ENCODE results near the gene PARD3. TPM values are rescaled to one million over a fixed set of nuclear protein-coding genes. Genes with fewer than 3 reads are reported as not detected.
"Not testable (repeated sequence)": the region's sequence is repeated elsewhere in the genome, so short reads cannot be mapped to it uniquely, and the experiment has no call there.

Gene PARD3
- total RNA-seq, 4 donors from 2014 or later, result 39.2 to 124 (median 48.0) TPM

- Histone ChIP-seq H3K27me3 (no peaks in the 10 kb centered on the region), H3K27ac (no peak overlapping the region), H3K9me3 (no peaks in the 10 kb centered on the region), H3K4me1 (peaks cover 0 to 23% (median 0%) of the 10 kb centered on the region in 4 donors), H3K36me3 (no peaks in the 10 kb centered on the region), H3K4me3 (no peak overlapping the region)
- TF ChIP-seq CTCF (IDR thresholded peaks at IDR 0.05), result no peak
- no peak for DNase-seq
Measured at GRCh38 chr10:34753014-34753757, 61.9 kb downstream of the PARD3 start.

GRCh38 chr10:34751272-34751671, 63.8 kb downstream of the PARD3 start:
- peaks cover 0 to 8% (median 0%) of the 10 kb centered on the region in 4 donors for H3K4me1 ChIP-seq
- H3K27me3 ChIP-seq, result no peaks in the 10 kb centered on the region
- no peaks in the 10 kb centered on the region for H3K36me3 ChIP-seq
- H3K4me3 ChIP-seq, result no peak overlapping the region
- no peak overlapping the region for H3K27ac ChIP-seq
- DNase-seq, result no peak
- no peaks in the 10 kb centered on the region for H3K9me3 ChIP-seq
- TF ChIP-seq POLR2A (IDR thresholded peaks at IDR 0.05) (no peak), CTCF (IDR thresholded peaks at IDR 0.05) (no peak)

GRCh38 chr10:34750795-34751194, 64.3 kb downstream of the PARD3 start:
- not testable (repeated sequence) for H3K9me3 ChIP-seq, DNase-seq, H3K36me3 ChIP-seq, H3K4me3 ChIP-seq, H3K27me3 ChIP-seq, H3K4me1 ChIP-seq, H3K27ac ChIP-seq

GRCh38 chr10:34748767-34749166, 66.3 kb downstream of the PARD3 start:
- no peak overlapping the region for H3K4me3 ChIP-seq
- H3K36me3 ChIP-seq, result no peaks in the 10 kb centered on the region
- DNase-seq, result no peak
- no peaks in the 10 kb centered on the region for H3K27me3 ChIP-seq
- H3K4me1 ChIP-seq, result peaks cover 0 to 5% (median 0%) of the 10 kb centered on the region in 4 donors
- no peak for TF ChIP-seq CTCF (IDR thresholded peaks at IDR 0.05)
- no peak for TF ChIP-seq POLR2A (IDR thresholded peaks at IDR 0.05)
- H3K9me3 ChIP-seq, result no peaks in the 10 kb centered on the region
- no peak overlapping the region for H3K27ac ChIP-seq

- Histone ChIP-seq H3K27ac (no peak overlapping the region), H3K4me1 (peaks cover 0 to 5% (median 0%) of the 10 kb centered on the region in 4 donors), H3K9me3 (no peaks in the 10 kb centered on the region), H3K27me3 (no peaks in the 10 kb centered on the region), H3K36me3 (no peaks in the 10 kb centered on the region), H3K4me3 (no peak overlapping the region)
- DNase-seq, result no peak
- TF ChIP-seq POLR2A (IDR thresholded peaks at IDR 0.05) (no peak), CTCF (IDR thresholded peaks at IDR 0.05) (no peak)
Measured at GRCh38 chr10:34748357-34748756, 66.7 kb downstream of the PARD3 start.

- no peak overlapping the region for H3K4me3 ChIP-seq
- no peaks in the 10 kb centered on the region for H3K27me3 ChIP-seq
- H3K36me3 ChIP-seq, result no peaks in the 10 kb centered on the region
- DNase-seq, result no peak
- H3K27ac ChIP-seq, result no peak overlapping the region
- no peaks in the 10 kb centered on the region for H3K9me3 ChIP-seq
- no peaks in the 10 kb centered on the region for H3K4me1 ChIP-seq
- TF ChIP-seq CTCF (IDR thresholded peaks at IDR 0.05), result no peak
- TF ChIP-seq POLR2A (IDR thresholded peaks at IDR 0.05), result no peak
Measured at GRCh38 chr10:34746094-34746493, 69.0 kb downstream of the PARD3 start.

Measured in Peyer's patch (tissue), 4 donors.